HG02852 (cell line): Measurements from ENCODE around the gene FAM78B.

Experiments
- ATAC-seq: cut with Tn5 transposase; IDR thresholded peaks from one replicate; pipeline ENCODE4 v1.9.1; 2021; ENCODE audit warnings: mild to moderate bottlenecking, moderate library complexity; ENCODE audit not compliant: unreplicated experiment

Gene FAM78B

GRCh38 chr1:166073489-166073888 lies 93.3 kb downstream of the FAM78B start:
- ATAC-seq, result no peak

GRCh38 chr1:166069390-166069789 lies 97.4 kb downstream of the FAM78B start:
- no peak for ATAC-seq

GRCh38 chr1:166066107-166066506 lies 100.7 kb downstream of the FAM78B start:
- no peak for ATAC-seq

- ATAC-seq, result no peak
Observed at GRCh38 chr1:166064951-166065350, 101.8 kb downstream of the FAM78B start.

GRCh38 chr1:166064313-166064926 lies 102.4 kb downstream of the FAM78B start:
- ATAC-seq, result no peak

- no peak for ATAC-seq
Observed at GRCh38 chr1:166063701-166064100, 103.1 kb downstream of the FAM78B start.

- no peak for ATAC-seq
Observed at GRCh38 chr1:166062421-166063070, 104.3 kb downstream of the FAM78B start.

GRCh38 chr1:166057650-166058049 lies 109.2 kb downstream of the FAM78B start:
- no peak for ATAC-seq

GRCh38 chr1:166053395-166053794 lies 113.4 kb downstream of the FAM78B start:
- no peak for ATAC-seq

- no peak for ATAC-seq
Observed at GRCh38 chr1:166040202-166040997, 126.4 kb downstream of the FAM78B start.

- no peak for ATAC-seq
Observed at GRCh38 chr1:166039436-166040201, 127.2 kb downstream of the FAM78B start.

GRCh38 chr1:166036092-166036491 lies 130.7 kb downstream of the FAM78B start:
- no peak for ATAC-seq

GRCh38 chr1:166032572-166033371 lies 134.0 kb downstream of the FAM78B start:
- no peak for ATAC-seq

- ATAC-seq, result no peak
Observed at GRCh38 chr1:166031932-166032571, 134.7 kb downstream of the FAM78B start.

GRCh38 chr1:166029196-166029945 lies 137.4 kb downstream of the FAM78B start:
- no peak for ATAC-seq

- ATAC-seq, result no peak
Observed at GRCh38 chr1:166026555-166026954, 140.2 kb downstream of the FAM78B start.

- ATAC-seq, result no peak
Observed at GRCh38 chr1:166026143-166026542, 140.7 kb downstream of the FAM78B start.

- ATAC-seq, result no peak
Observed at GRCh38 chr1:166020210-166020609, 146.6 kb downstream of the FAM78B start.
